ENCODE measurements around the gene PCDHAC1. TPM values are rescaled to one million over a fixed set of nuclear protein-coding genes. Genes with fewer than 3 reads are reported as not detected.

Gene PCDHAC1
- total RNA-seq, 1 donor from 2014 or later, result 3.3 TPM

GRCh38 chr5:140967226-140967893, 41.3 kb downstream of the PCDHAC1 start:
- no peak for TF ChIP-seq CTCF (IDR thresholded peaks at IDR 0.05)
- H3K4me3 Mint-ChIP-seq (ENCODE audit: unreplicated experiment), result peak overlapping the region; percentile 93
- no peaks in the 10 kb centered on the region for H3K9me3 Mint-ChIP-seq (ENCODE audit: unreplicated experiment)
- no peaks in the 10 kb centered on the region for H3K36me3 Mint-ChIP-seq (ENCODE audit: unreplicated experiment)
- H3K4me1 Mint-ChIP-seq (ENCODE audit: unreplicated experiment), result peaks cover 24% of the 10 kb centered on the region
- H3K27me3 Mint-ChIP-seq (ENCODE audit: unreplicated experiment), result peaks cover 5% of the 10 kb centered on the region
- H3K27ac Mint-ChIP-seq (ENCODE audit: unreplicated experiment), result no peak overlapping the region
- no peak for DNase-seq (ENCODE audit: extremely low spot score, unreplicated experiment)

GRCh38 chr5:140969880-140970279, 43.8 kb downstream of the PCDHAC1 start:
- Mint-ChIP-seq H3K27ac (ENCODE audit: unreplicated experiment) (no peak overlapping the region), H3K4me3 (ENCODE audit: unreplicated experiment) (no peak overlapping the region), H3K9me3 (ENCODE audit: unreplicated experiment) (no peaks in the 10 kb centered on the region), H3K36me3 (ENCODE audit: unreplicated experiment) (no peaks in the 10 kb centered on the region), H3K4me1 (ENCODE audit: unreplicated experiment) (peaks cover 21% of the 10 kb centered on the region), H3K27me3 (ENCODE audit: unreplicated experiment) (peaks cover 4% of the 10 kb centered on the region)
- no peak for TF ChIP-seq CTCF (IDR thresholded peaks at IDR 0.05)
- DNase-seq (ENCODE audit: extremely low spot score, unreplicated experiment), result no peak

- Mint-ChIP-seq H3K4me1 (ENCODE audit: unreplicated experiment) (peaks cover 4% of the 10 kb centered on the region), H3K36me3 (ENCODE audit: unreplicated experiment) (no peaks in the 10 kb centered on the region), H3K27ac (ENCODE audit: unreplicated experiment) (no peak overlapping the region), H3K27me3 (ENCODE audit: unreplicated experiment) (no peaks in the 10 kb centered on the region), H3K4me3 (ENCODE audit: unreplicated experiment) (no peak overlapping the region), H3K9me3 (ENCODE audit: unreplicated experiment) (no peaks in the 10 kb centered on the region)
- no peak for TF ChIP-seq CTCF (IDR thresholded peaks at IDR 0.05)
- DNase-seq (ENCODE audit: extremely low spot score, unreplicated experiment), result no peak
Measured at GRCh38 chr5:140973550-140973949, 47.5 kb downstream of the PCDHAC1 start.

- DNase-seq (ENCODE audit: extremely low spot score, unreplicated experiment), result no peak
- Mint-ChIP-seq H3K4me1 (ENCODE audit: unreplicated experiment) (peaks cover 4% of the 10 kb centered on the region), H3K27me3 (ENCODE audit: unreplicated experiment) (no peaks in the 10 kb centered on the region), H3K9me3 (ENCODE audit: unreplicated experiment) (no peaks in the 10 kb centered on the region), H3K27ac (ENCODE audit: unreplicated experiment) (peak overlapping the region; percentile 8), H3K36me3 (ENCODE audit: unreplicated experiment) (no peaks in the 10 kb centered on the region), H3K4me3 (ENCODE audit: unreplicated experiment) (no peak overlapping the region)
- TF ChIP-seq CTCF (IDR thresholded peaks at IDR 0.05), result no peak
Measured at GRCh38 chr5:140977003-140977402, 50.9 kb downstream of the PCDHAC1 start.

GRCh38 chr5:140978260-140978659, 52.2 kb downstream of the PCDHAC1 start:
- H3K36me3 Mint-ChIP-seq (ENCODE audit: unreplicated experiment), result peaks cover 2% of the 10 kb centered on the region
- no peak overlapping the region for H3K27ac Mint-ChIP-seq (ENCODE audit: unreplicated experiment)
- TF ChIP-seq CTCF (IDR thresholded peaks at IDR 0.05), result no peak
- no peak overlapping the region for H3K4me3 Mint-ChIP-seq (ENCODE audit: unreplicated experiment)
- H3K4me1 Mint-ChIP-seq (ENCODE audit: unreplicated experiment), result peaks cover 4% of the 10 kb centered on the region
- H3K27me3 Mint-ChIP-seq (ENCODE audit: unreplicated experiment), result no peaks in the 10 kb centered on the region
- no peaks in the 10 kb centered on the region for H3K9me3 Mint-ChIP-seq (ENCODE audit: unreplicated experiment)
- DNase-seq (ENCODE audit: extremely low spot score, unreplicated experiment), result no peak

Measured in osteocyte (in vitro differentiated cells).